ENCODE measurements around the gene ITLN2. TPM values are rescaled to one million over a fixed set of nuclear protein-coding genes. Genes with fewer than 3 reads are reported as not detected.

Gene ITLN2
- total and polyA plus RNA-seq, 2 of the 8 experiments (the other 6 are each of a cell fraction or from before 2014, with no cell fraction given) = 4.7 to 6.3 TPM

GRCh38 chr1:160950657-160951056 is 4.0 kb downstream of the ITLN2 start:
- Histone ChIP-seq H3K14ac (ENCODE audit: insufficient read length) (no peak overlapping the region), H3K27ac (ENCODE audit: low read depth, low read length) (no peak overlapping the region), H2BK20ac (ENCODE audit: low read length) (no peak overlapping the region), H2BK5ac (ENCODE audit: low read depth, low read length) (no peak overlapping the region), H2BK15ac (ENCODE audit: low read length) (no peak overlapping the region), H2AFZ (ENCODE audit: low read length) (no peak overlapping the region), H3K9me3 (ENCODE audit: insufficient read depth in 2 of 2, low read depth in 1 of 2, low read length in 1 of 2) (no peaks in the 10 kb centered on the region), H3K79me1 (ENCODE audit: low read depth, low read length) (no peaks in the 10 kb centered on the region), H2AK5ac (ENCODE audit: low read depth, low read length) (no peak overlapping the region), H3K4me3 (ENCODE audit: extremely low read depth in 1 of 4, insufficient read depth in 2 of 4, low read depth in 3 of 4, low read length in 4 of 4) (no peak overlapping the region), H3K9ac (replicated peaks in 1 of 4; ENCODE audit: extremely low read depth in 1 of 4, low read depth in 3 of 4, low read length in 3 of 4) (no peak overlapping the region), H4K8ac (ENCODE audit: extremely low read depth, insufficient read depth, low read length) (no peak overlapping the region; the same call in 1 of the 2 replicates), H3K4me1 (replicated peaks in 1 of 4; ENCODE audit: control insufficient read depth in 3 of 4, insufficient read depth in 4 of 4, low read length in 3 of 4) (peaks cover 0 to 9% (median 3%) of the 10 kb centered on the region in 4 experiments; a peak in 6 of 7 replicates), H3K27me3 (replicated peaks in 1 of 4; ENCODE audit: control insufficient read depth in 3 of 4, extremely low read depth in 1 of 4, insufficient read depth in 3 of 4, low read length in 3 of 4) (no peaks in the 10 kb centered on the region), H3K36me3 (ENCODE audit: control insufficient read depth in 2 of 4, insufficient read depth in 4 of 4, low read length in 3 of 4) (no peaks in the 10 kb centered on the region), H2BK120ac (replicated peaks; ENCODE audit: low read depth, low read length) (no peak overlapping the region), H2BK12ac (ENCODE audit: low read depth, low read length) (no peak overlapping the region), H4K5ac (ENCODE audit: insufficient read length, low read depth, low read length) (no peak overlapping the region), H3K79me2 (ENCODE audit: control insufficient read depth in 1 of 2, insufficient read depth in 2 of 2, low read length in 2 of 2) (no peaks in the 10 kb centered on the region), H3K56ac (replicated peaks; ENCODE audit: insufficient read length, low read depth, low read length) (no peak overlapping the region), H3K4me2 (ENCODE audit: insufficient read depth in 1 of 2, low read depth in 2 of 2, low read length in 2 of 2) (no peak overlapping the region), H3K23me2 (ENCODE audit: low read depth, low read length) (no peaks in the 10 kb centered on the region), H3K18ac (ENCODE audit: extremely low read depth, low read length) (no peak overlapping the region), H3K23ac (ENCODE audit: insufficient read length) (no peak overlapping the region), H3K4ac (replicated peaks; ENCODE audit: insufficient read length, low read depth, low read length) (no peak overlapping the region), H4K91ac (replicated peaks; ENCODE audit: insufficient read length, low read length) (no peak overlapping the region), H4K20me1 (replicated peaks in 1 of 2; ENCODE audit: control insufficient read depth in 1 of 2, insufficient read depth in 2 of 2, low read length in 2 of 2) (no peaks in the 10 kb centered on the region)
- DNase-seq (ENCODE audit: low read depth in 1 of 2, low spot score in 2 of 2) (no peak), FAIRE-seq (no peak)
- TF ChIP-seq JUN (IDR thresholded peaks at IDR 0.05; ENCODE audit: low read depth, low read length) (no peak), FOSL1 (IDR thresholded peaks at IDR 0.05; ENCODE audit: insufficient read depth, low read depth, low read length) (no peak), YY1 (IDR thresholded peaks at IDR 0.05; ENCODE audit: low read depth, low read length) (no peak), EP300 (IDR thresholded peaks at IDR 0.05; ENCODE audit: borderline replicate concordance in 1 of 2, low read depth in 2 of 2, low read length in 2 of 2) (no peak), TAF1 (IDR thresholded peaks at IDR 0.05; ENCODE audit: low read depth, low read length) (no peak), GTF2F1 (IDR thresholded peaks at IDR 0.05; ENCODE audit: borderline replicate concordance, low read depth, low read length) (no peak), SIRT6 (IDR thresholded peaks at IDR 0.05; ENCODE audit: low read length) (no peak), ASH2L (IDR thresholded peaks at IDR 0.05; ENCODE audit: low read length) (no peak), CHD1 (IDR thresholded peaks at IDR 0.05; ENCODE audit: low read depth, low read length) (no peak)
- ChIA-PET CTCF (ENCODE audit: partially characterized antibody) (interaction anchor here (0.7 to 8.2 kb wide), 34 partner anchors 9 to 275 kb away, joined by 3 to 219 read pairs (median 10); partner anchors contain the start of genes ITLN1, KLHDC9 and USF1), POLR2A (ENCODE audit: partially characterized antibody) (no interaction called here)
- WGBS, 2 experiments (ENCODE audit: extremely low coverage in 1 of 2, insufficient coverage in 1 of 2, insufficient read length in 1 of 2, insufficient replicate concordance in 2 of 2, low coverage in 1 of 2, low lambda C conversion rate in 2 of 2, missing lambda C conversion rate in 1 of 2) = 92% methylated on average over 2 of the region's 3 CpGs; no CpG with 5 or more reads in 1 of the 2 experiments

All from H1 (cell line).